ENCODE measurements around the gene TLR1.
"Not testable (repeated sequence)": the region's sequence is repeated elsewhere in the genome, so short reads cannot be mapped to it uniquely, and the experiment has no call there.

TLR1 gene

DNA sequence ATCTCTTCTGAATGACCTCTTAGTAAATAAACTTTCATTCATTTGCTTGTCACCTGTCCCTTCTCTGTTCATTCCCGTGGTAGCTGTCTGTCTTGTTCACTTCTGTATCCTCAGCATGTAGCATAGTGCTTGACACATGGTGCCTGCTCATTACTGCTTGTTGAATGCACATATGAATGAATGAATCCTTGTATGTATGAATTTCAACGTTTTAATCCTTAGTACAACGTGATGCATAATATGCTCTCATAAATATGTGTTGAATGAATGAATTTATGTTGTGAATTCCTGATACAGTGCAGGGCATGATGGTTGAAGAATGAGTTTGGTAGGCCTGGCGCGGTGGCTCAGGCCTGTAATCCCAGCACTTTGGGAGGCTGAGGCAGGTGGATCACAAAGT is 24.8 kb downstream of the TLR1 start:
- TF ChIP-seq, protein P1, sequence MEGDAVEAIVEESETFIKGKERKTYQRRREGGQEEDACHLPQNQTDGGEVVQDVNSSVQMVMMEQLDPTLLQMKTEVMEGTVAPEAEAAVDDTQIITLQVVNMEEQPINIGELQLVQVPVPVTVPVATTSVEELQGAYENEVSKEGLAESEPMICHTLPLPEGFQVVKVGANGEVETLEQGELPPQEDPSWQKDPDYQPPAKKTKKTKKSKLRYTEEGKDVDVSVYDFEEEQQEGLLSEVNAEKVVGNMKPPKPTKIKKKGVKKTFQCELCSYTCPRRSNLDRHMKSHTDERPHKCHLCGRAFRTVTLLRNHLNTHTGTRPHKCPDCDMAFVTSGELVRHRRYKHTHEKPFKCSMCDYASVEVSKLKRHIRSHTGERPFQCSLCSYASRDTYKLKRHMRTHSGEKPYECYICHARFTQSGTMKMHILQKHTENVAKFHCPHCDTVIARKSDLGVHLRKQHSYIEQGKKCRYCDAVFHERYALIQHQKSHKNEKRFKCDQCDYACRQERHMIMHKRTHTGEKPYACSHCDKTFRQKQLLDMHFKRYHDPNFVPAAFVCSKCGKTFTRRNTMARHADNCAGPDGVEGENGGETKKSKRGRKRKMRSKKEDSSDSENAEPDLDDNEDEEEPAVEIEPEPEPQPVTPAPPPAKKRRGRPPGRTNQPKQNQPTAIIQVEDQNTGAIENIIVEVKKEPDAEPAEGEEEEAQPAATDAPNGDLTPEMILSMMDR (IDR thresholded peaks at IDR 0.05; ENCODE audit: low read depth, low read length) = no peak
- in situ Hi-C loops (cut with HindIII; ENCODE audit: low sequenced_read_pairs) = no loop called here
- no peak overlapping the region for H3K4me3 ChIP-seq (ENCODE audit: low read depth, low read length)
- no peak for DNase-seq (ENCODE audit: low read depth, low spot score)

DNA sequence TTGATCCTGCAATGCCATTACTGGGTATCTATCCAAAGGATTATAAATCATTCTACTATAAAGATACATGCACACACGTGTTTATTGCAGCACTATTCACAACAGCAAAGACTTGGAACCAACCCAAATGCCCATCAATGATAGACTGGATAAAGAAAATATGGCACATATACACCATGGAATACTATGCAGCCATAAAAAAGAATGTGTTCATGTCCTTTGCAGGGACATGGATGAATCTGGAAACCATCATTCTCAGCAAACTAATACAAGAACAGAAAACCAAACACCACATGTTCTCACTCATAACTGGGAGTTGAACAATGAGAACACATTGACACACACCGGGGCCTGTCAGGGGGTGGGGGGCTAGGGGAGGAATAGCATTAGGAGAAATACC is 26.7 kb downstream of the TLR1 start:
- in situ Hi-C loops (cut with HindIII; ENCODE audit: low sequenced_read_pairs); H3K4me3 ChIP-seq (ENCODE audit: low read depth, low read length); DNase-seq (ENCODE audit: low read depth, low spot score): not testable (repeated sequence)

DNA sequence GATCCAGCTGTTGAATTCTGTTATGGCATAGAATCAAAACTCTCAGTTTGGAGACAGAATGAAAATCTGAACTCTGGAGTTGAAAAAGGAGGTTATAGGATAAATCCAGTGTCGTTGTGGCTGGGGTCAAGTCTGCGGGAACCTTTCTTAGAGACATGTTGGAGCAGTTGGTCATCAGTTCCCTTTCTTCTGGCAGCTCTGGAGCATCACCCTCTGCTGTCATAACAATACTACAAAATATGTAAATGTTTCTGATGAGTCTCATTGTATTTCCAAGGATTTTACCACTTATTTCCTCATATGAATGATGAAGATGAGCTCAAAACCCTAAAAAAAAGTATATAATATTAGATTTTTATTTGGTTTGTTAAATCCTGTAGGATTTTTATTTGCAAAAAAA is 29.3 kb downstream of the TLR1 start:
- in situ Hi-C loops (cut with HindIII; ENCODE audit: low sequenced_read_pairs) = no loop called here
- no peak for DNase-seq (ENCODE audit: low read depth, low spot score)
- TF ChIP-seq, protein P1 (IDR thresholded peaks at IDR 0.05; ENCODE audit: low read depth, low read length) = no peak
- no peak overlapping the region for H3K4me3 ChIP-seq (ENCODE audit: low read depth, low read length)

DNA sequence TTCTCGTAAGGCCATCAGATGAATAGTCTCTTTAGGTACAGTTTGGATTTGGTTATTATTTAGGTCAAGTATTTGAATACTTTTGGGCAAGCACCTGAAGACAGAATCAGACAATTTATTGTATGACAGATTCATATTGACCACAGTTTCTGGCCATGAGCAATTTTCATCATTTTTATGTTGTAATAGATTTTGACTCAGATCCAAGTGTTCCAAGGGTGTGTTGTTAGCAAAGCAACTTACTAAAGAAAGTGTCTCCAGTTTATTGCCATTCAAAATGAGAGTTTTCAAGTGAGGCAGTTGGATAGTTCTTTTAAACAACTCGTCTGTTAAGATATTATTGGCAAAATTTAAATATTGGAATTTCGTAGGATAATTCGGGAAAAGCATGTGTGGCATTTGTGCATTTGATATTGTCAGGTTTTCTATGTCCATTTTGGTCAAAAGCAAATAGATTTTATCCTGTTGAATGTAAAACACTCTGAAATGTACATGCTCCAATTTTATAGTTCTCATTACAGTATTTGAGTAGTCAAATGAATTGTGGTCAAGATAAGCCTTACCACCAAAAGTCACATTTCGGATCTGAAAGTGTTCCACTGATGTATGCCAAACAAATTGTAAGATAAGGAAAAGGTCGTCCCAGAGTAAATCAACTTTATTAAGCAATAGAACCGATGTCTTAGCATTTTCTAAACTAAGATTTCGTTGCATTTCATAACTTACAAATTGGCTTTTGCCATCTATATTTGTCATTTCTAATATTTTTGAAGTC is 30.2 kb downstream of the TLR1 start:
- in situ Hi-C loops (cut with HindIII; ENCODE audit: low sequenced_read_pairs) = no loop called here
- no peak for DNase-seq (ENCODE audit: low read depth, low spot score)
- no peak overlapping the region for H3K4me3 ChIP-seq (ENCODE audit: low read depth, low read length)
- TF ChIP-seq, protein P1 (IDR thresholded peaks at IDR 0.05; ENCODE audit: low read depth, low read length) = no peak

DNA sequence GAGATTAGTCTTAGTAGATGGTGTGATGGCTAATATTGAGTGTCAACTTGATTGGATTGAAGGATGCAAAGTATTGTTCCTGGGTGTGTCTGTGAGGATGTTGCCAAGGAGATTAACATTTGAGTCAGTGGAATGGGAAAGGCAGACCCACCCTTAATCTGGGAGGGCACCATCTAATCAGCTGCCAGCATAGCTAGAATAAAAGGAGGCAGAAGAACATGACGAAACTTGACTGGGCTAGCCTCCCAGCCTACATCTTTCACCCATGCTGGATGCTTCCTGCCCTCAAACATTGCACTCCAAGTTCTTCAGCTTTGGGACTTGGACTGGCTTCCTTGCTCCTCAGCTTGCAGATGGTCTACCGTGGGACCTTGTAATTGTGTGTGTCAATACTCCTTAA is 34.3 kb downstream of the TLR1 start:
- in situ Hi-C loops (cut with HindIII; ENCODE audit: low sequenced_read_pairs); H3K4me3 ChIP-seq (ENCODE audit: low read depth, low read length); DNase-seq (ENCODE audit: low read depth, low spot score): not testable (repeated sequence)

DNA sequence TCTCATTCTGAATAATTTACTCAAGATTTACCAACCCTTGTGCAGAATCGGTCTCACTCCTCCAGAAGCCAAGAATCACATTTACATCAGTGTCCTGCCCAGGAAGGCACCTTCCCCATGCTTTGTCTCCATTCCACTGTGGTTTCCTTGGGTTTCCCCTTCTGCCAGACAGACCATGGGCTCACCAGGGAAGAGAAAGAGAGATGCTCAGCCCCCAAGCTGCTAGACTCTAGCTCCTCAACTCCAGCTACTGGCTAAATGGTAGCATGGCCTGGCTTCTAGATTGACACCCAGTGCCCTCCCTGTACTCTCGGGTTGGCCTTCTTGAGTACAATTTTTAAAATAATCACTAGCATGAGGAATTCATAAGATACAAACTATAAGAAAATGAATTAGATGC is 34.7 kb downstream of the TLR1 start:
- in situ Hi-C loops (cut with HindIII; ENCODE audit: low sequenced_read_pairs) = no loop called here
- H3K4me3 ChIP-seq (ENCODE audit: low read depth, low read length) = no peak overlapping the region
- TF ChIP-seq, protein P1 (IDR thresholded peaks at IDR 0.05; ENCODE audit: low read depth, low read length) = no peak

DNA sequence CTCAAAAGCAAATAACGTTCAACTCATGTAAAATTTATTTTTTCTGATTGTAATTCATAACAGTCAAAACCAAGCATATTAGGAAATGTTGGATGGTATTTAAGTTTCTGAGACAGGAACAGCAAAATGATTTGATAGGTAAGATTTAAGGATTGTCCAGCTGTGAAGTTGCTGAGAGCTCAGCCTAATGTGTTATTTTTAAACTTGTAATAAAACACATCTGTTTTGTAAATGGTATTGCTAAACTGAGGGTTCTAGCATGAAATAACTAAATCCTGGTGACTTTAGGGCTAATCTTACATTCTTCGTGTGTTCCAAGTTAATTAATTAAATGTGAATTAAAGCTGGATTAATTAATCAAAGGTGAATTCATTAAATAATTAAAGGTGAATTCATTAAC is 35.1 kb downstream of the TLR1 start:
- TF ChIP-seq, protein P1 (IDR thresholded peaks at IDR 0.05; ENCODE audit: low read depth, low read length) = no peak
- in situ Hi-C loops (cut with HindIII; ENCODE audit: low sequenced_read_pairs) = no loop called here
- DNase-seq (ENCODE audit: low read depth, low spot score) = no peak
- no peak overlapping the region for H3K4me3 ChIP-seq (ENCODE audit: low read depth, low read length)

More for the DNA sequence above, 34.7 kb downstream of the TLR1 start:
- no peak for DNase-seq (ENCODE audit: low read depth, low spot score)

All from astrocyte of the spinal cord (primary cell).